ENCODE results near the gene SUSD6.

SUSD6 gene

DNA sequence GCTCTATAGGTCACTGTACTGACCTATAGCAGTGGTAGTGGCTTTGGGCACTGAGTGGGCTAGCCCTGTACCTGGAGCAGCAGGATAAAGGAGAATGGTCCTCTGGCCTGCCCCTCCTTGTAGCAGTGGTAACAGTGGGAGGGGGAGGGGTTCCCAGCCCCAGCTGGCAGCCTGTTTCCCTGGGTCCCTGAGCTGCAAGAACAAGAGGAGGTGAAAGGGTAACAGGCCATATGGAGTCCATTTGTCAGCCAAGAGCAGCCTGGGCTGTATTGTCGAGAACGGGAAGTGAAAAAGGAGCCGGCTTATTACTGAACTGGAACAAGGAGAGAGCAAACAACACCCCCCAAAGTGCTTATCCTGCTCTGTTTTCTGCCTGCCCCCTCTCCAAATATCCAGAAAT, 81.7 kb downstream of the SUSD6 start:
- Mint-ChIP-seq H3K27ac (peak overlapping the region; percentile 45 to 90 (median 77)), H3K4me1 (peaks cover 76% of the 10 kb centered on the region), H3K27me3 (ENCODE audit: low read depth) (no peaks in the 10 kb centered on the region), H3K36me3 (ENCODE audit: low read depth) (no peaks in the 10 kb centered on the region), H3K9me3 (no peaks in the 10 kb centered on the region), H3K4me3 (no peak overlapping the region)
- TF ChIP-seq, protein P1, sequence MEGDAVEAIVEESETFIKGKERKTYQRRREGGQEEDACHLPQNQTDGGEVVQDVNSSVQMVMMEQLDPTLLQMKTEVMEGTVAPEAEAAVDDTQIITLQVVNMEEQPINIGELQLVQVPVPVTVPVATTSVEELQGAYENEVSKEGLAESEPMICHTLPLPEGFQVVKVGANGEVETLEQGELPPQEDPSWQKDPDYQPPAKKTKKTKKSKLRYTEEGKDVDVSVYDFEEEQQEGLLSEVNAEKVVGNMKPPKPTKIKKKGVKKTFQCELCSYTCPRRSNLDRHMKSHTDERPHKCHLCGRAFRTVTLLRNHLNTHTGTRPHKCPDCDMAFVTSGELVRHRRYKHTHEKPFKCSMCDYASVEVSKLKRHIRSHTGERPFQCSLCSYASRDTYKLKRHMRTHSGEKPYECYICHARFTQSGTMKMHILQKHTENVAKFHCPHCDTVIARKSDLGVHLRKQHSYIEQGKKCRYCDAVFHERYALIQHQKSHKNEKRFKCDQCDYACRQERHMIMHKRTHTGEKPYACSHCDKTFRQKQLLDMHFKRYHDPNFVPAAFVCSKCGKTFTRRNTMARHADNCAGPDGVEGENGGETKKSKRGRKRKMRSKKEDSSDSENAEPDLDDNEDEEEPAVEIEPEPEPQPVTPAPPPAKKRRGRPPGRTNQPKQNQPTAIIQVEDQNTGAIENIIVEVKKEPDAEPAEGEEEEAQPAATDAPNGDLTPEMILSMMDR (IDR thresholded peaks at IDR 0.05; ENCODE audit: unreplicated experiment in 3 of 3): no peak

DNA sequence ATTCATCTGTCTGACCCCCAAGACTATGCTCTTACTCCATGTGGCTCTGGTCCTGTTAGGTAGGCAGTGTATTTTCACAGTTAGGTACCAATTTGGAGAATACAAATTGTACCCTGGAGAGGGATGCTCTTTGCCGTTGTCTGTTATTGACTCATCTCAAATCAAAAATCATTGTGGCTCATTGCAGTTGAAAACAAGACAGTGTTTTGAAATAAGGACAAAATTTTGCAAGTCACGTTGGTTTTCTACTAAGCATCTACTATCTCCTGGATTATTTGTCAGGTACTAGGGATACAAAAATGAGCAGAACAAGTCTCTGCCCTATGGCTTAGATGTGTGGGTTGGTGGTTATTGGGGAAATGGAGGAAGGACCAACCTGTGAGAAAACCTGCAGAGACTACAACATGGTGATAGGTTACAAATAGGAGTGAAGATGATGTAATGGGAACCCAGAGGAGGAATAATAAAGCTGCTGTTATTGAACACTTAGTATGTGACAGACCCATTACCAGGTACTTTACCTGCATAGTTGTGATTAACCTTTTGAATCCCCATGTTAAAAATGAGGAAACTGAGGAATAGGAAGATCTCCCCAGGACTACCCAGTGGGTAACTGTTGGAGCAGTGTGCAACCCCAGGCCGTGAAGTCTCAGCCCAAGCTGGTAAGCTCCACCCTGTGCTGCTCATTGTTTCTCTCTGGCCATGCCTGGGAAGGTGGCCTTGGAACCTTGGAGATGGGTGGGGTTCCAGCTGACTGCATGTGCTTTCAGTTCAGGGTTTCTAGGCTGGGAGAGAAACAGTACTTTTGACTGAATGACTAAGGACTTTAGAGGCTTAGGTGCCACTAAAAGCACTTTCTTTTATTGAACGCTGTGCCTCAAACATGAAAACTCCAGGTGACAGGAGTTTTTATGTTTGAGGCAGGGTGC, 82.7 kb downstream of the SUSD6 start:
- Mint-ChIP-seq H3K27ac (peak overlapping the region; percentile 65 to 90 (median 80)), H3K36me3 (ENCODE audit: low read depth) (no peaks in the 10 kb centered on the region), H3K4me3 (peak overlapping the region in 1 of 3 experiments; percentile 7), H3K9me3 (no peaks in the 10 kb centered on the region), H3K27me3 (ENCODE audit: low read depth) (no peaks in the 10 kb centered on the region), H3K4me1 (peaks cover 77% of the 10 kb centered on the region)
- TF ChIP-seq, protein P1 (IDR thresholded peaks at IDR 0.05; ENCODE audit: unreplicated experiment in 3 of 3): no peak

DNA sequence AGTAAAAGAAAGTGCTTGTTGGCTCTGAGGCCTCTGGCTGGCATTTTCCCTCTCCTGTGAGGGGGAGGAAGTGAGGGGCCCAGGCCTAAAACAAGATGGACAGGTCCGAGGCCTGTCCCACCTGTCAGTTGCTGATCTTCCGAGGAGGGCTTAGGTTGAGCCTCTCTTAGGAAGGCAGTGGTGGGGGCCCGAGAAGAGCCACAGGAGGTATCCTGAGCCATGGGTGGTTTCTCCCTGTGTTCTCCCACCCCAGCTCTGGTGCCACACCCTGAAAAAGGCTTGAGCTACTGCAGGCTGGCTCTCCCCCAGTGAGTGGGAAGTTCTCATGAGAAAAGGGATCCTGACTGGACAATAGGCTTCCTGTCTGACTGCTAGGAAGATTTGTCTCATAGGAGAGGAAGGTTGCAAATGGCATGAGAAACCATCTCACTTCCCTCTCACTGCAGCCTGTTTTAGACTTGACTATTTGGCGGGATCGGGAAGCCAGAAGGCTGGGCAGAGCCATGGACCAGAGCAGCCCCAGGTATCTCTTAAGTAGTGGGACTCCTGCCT, 83.4 kb downstream of the SUSD6 start:
- H3K27me3 Mint-ChIP-seq (ENCODE audit: low read depth): no peaks in the 10 kb centered on the region
- peak overlapping the region; percentile 65 to 90 (median 80) for H3K27ac Mint-ChIP-seq
- no peaks in the 10 kb centered on the region for H3K36me3 Mint-ChIP-seq (ENCODE audit: low read depth)
- TF ChIP-seq, protein P1 (IDR thresholded peaks at IDR 0.05; ENCODE audit: unreplicated experiment in 3 of 3): no peak
- peaks cover 81% of the 10 kb centered on the region for H3K4me1 Mint-ChIP-seq
- H3K4me3 Mint-ChIP-seq: no peak overlapping the region
- H3K9me3 Mint-ChIP-seq: no peaks in the 10 kb centered on the region

DNA sequence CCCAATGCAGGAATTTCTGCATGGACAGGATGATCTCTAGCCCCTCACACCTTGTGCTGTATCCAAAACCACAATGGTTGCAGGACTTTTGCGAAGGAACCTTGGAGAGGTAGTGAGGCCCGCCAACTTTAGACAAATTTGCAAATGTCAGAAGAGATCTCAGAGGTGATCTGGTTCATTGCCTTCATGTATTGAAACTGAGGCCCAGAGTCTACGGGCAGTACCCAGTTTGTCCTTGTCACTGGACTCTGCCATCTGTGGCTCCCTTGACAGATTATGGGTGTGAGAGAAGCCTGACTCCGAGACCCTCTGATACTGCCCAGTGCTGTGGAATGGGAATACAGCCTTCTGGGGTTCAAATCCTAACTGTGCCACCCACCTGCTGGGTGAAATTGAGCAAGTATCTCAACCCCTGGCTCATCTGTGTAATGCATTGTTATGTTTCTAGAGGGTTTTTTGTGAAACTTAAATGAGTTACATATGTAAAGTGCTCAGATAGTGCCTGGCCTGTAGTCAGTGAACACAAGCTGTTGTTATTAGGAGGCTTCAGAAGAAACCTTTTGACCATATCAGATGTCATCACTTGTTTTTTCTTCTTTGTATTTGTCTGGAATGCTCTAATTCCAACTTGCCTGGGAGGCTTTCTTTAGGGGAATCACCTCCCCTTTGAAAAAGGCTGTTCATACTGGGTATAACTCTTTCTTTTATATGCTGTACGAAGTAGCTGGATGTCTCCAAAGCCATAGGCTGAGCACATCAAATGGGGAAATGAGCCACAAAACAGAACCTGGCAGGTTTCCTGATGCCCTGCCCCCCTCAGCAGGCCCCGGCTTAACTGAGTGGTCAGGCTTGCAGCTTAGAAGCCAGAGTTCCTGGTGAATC, 84.2 kb downstream of the SUSD6 start:
- no peaks in the 10 kb centered on the region for H3K9me3 Mint-ChIP-seq
- no peaks in the 10 kb centered on the region for H3K27me3 Mint-ChIP-seq (ENCODE audit: low read depth)
- H3K4me1 Mint-ChIP-seq: peaks cover 77% of the 10 kb centered on the region
- H3K27ac Mint-ChIP-seq: peak overlapping the region; percentile 79 to 90 (median 80)
- no peaks in the 10 kb centered on the region for H3K36me3 Mint-ChIP-seq (ENCODE audit: low read depth)
- peak overlapping the region in 1 of 3 experiments; percentile 9 for H3K4me3 Mint-ChIP-seq
- TF ChIP-seq, protein P1 (IDR thresholded peaks at IDR 0.05; ENCODE audit: unreplicated experiment in 3 of 3): no peak

DNA sequence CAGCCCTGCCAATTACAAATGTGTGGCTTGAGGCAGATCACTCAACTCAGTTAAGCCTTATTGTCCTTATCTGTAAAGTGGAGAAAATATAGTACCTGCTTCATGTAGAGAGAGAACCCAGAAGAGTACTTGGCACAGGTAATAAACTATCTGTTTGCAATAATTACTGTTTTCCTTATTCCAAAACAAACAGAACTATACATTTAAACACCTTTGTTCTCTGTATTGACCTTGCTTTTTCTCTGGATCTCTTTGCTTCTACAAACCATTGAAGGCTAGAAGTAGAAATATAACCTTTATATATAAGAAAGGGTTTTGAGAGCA, 84.8 kb downstream of the SUSD6 start:
- H3K27me3 Mint-ChIP-seq (ENCODE audit: low read depth): no peaks in the 10 kb centered on the region
- H3K4me1 Mint-ChIP-seq: peaks cover 81% of the 10 kb centered on the region
- TF ChIP-seq, protein P1 (IDR thresholded peaks at IDR 0.05; ENCODE audit: unreplicated experiment in 3 of 3): no peak
- H3K9me3 Mint-ChIP-seq: no peaks in the 10 kb centered on the region
- peak overlapping the region; percentile 79 to 90 (median 80) for H3K27ac Mint-ChIP-seq
- no peaks in the 10 kb centered on the region for H3K36me3 Mint-ChIP-seq (ENCODE audit: low read depth)
- H3K4me3 Mint-ChIP-seq: no peak overlapping the region

Measured in nephron (organoid).